PC-9 (cell line): ENCODE measurements around the gene GLRA1.

Experiments
- EZH2 ChIP-seq: fragments of 200-600 bp; sonication (generic); IDR thresholded peaks from 2 replicates; pipeline ENCODE4 v1.8.0; 2017; ENCODE audit warnings: antibody characterized with exemption, low read depth
- TF ChIP-seq, protein P1 (sequence below): fragments of 200-600 bp; sonication (generic); conservative IDR thresholded peaks from 2 replicates; pipeline ENCODE4 v1.6.1; 2017; ENCODE audit warnings: mixed run types, antibody characterized with exemption, mild to moderate bottlenecking, moderate library complexity

DNA sequence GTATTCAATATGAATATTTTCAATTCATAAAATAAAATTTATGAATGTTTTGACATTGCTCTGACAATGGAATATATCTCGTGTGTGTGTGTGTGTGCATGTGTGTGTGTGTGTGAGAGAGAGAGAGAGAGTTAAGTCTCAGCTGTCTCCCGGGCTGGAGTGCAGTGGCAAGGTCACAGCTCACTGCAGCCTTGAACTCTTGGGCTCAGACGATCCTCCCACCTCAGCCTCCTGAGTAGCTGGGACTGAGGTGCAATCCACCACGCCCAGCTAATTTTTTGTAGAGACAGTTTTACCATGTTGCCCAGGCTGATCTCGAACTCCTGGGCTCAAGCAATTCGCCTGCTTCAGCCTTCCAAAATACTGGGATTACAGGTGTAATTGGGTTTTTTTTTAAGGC, 136.8 kb downstream of the GLRA1 start:
- TF ChIP-seq, protein P1, sequence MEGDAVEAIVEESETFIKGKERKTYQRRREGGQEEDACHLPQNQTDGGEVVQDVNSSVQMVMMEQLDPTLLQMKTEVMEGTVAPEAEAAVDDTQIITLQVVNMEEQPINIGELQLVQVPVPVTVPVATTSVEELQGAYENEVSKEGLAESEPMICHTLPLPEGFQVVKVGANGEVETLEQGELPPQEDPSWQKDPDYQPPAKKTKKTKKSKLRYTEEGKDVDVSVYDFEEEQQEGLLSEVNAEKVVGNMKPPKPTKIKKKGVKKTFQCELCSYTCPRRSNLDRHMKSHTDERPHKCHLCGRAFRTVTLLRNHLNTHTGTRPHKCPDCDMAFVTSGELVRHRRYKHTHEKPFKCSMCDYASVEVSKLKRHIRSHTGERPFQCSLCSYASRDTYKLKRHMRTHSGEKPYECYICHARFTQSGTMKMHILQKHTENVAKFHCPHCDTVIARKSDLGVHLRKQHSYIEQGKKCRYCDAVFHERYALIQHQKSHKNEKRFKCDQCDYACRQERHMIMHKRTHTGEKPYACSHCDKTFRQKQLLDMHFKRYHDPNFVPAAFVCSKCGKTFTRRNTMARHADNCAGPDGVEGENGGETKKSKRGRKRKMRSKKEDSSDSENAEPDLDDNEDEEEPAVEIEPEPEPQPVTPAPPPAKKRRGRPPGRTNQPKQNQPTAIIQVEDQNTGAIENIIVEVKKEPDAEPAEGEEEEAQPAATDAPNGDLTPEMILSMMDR, result no peak
- TF ChIP-seq EZH2, result no peak
